ENCODE data around the gene PSMB10.
A peak's percentile ranks its signal among the peaks of the same experiment; 100 is the strongest.
"Not testable (repeated sequence)": the region's sequence is repeated elsewhere in the genome, so short reads cannot be mapped to it uniquely, and the experiment has no call there.

The PSMB10 gene

GRCh38 chr16:67936124-67936879 is at the start of gene PSMB10:
Gene PSMB10, minus strand, starts transcription at chr16:67936850. Its CDS starts 101 bp downstream, at chr16:67936749.
- H3K9me3 Mint-ChIP-seq: no peaks in the 10 kb centered on the region
- H3K27ac Mint-ChIP-seq: peak within 1 kb of the TSS; percentile 100
- H3K4me3 Mint-ChIP-seq: peak within 1 kb of the TSS; percentile 100
- H3K4me1 Mint-ChIP-seq: peaks cover 42% of the 10 kb centered on the region
- ATAC-seq (peak; percentile 2), DNase-seq (ENCODE audit: low spot score in 2 of 2) (peak; percentile 52 to 89)
- peaks cover 78% of the 10 kb centered on the region for H3K36me3 Mint-ChIP-seq

- Mint-ChIP-seq H3K4me1 (peaks cover 13% of the 10 kb centered on the region), H3K27ac (no peak overlapping the region), H3K9me3 (no peaks in the 10 kb centered on the region), H3K36me3 (no peaks in the 10 kb centered on the region), H3K4me3 (no peak overlapping the region)
- DNase-seq (ENCODE audit: low spot score in 2 of 2) (no peak), ATAC-seq (no peak)
Observed at GRCh38 chr16:67982011-67982696, 45.5 kb upstream of the PSMB10 start.

- H3K36me3 Mint-ChIP-seq: no peaks in the 10 kb centered on the region
- peaks cover 20% of the 10 kb centered on the region for H3K4me1 Mint-ChIP-seq
- no peaks in the 10 kb centered on the region for H3K9me3 Mint-ChIP-seq
- H3K27ac Mint-ChIP-seq: no peak within 1 kb of the TSS
- no peak for ATAC-seq
- no peak within 1 kb of the TSS for H3K4me3 Mint-ChIP-seq
- no peak for DNase-seq (ENCODE audit: low spot score in 2 of 2)
Observed at GRCh38 chr16:67979955-67980678, 43.5 kb upstream of the PSMB10 start, which contains the start of gene DPEP3. Gene DPEP3, minus strand, starts transcription at chr16:67980499. Its CDS starts 119 bp downstream, at chr16:67980380.

GRCh38 chr16:67977469-67978227 is 41.0 kb upstream of the PSMB10 start:
- no peak overlapping the region for H3K4me3 Mint-ChIP-seq
- ATAC-seq: no peak

GRCh38 chr16:67977005-67977404 is 40.4 kb upstream of the PSMB10 start:
- H3K36me3 Mint-ChIP-seq: no peaks in the 10 kb centered on the region
- no peak overlapping the region for H3K4me3 Mint-ChIP-seq
- H3K27ac Mint-ChIP-seq: no peak overlapping the region
- no peak for DNase-seq (ENCODE audit: low spot score in 2 of 2)
- peaks cover 7% of the 10 kb centered on the region for H3K4me1 Mint-ChIP-seq
- peak; percentile 12 for ATAC-seq
- H3K9me3 Mint-ChIP-seq: no peaks in the 10 kb centered on the region

More at GRCh38 chr16:67977469-67978227, 41.0 kb upstream of the PSMB10 start:
- H3K9me3 Mint-ChIP-seq: no peaks in the 10 kb centered on the region
- H3K36me3 Mint-ChIP-seq: no peaks in the 10 kb centered on the region
- no peak overlapping the region for H3K27ac Mint-ChIP-seq
- DNase-seq (ENCODE audit: low spot score in 2 of 2): no peak
- peaks cover 7% of the 10 kb centered on the region for H3K4me1 Mint-ChIP-seq

GRCh38 chr16:67976205-67976604 is 39.6 kb upstream of the PSMB10 start:
- Mint-ChIP-seq H3K4me3 (no peak overlapping the region), H3K36me3 (no peaks in the 10 kb centered on the region), H3K27ac (peak overlapping the region; percentile 48), H3K9me3 (no peaks in the 10 kb centered on the region), H3K4me1 (peaks cover 7% of the 10 kb centered on the region)
- no peak for ATAC-seq
- no peak for DNase-seq (ENCODE audit: low spot score in 2 of 2)

GRCh38 chr16:67975321-67976105 is 38.9 kb upstream of the PSMB10 start:
- peaks cover 7% of the 10 kb centered on the region for H3K4me1 Mint-ChIP-seq
- H3K27ac Mint-ChIP-seq: peak overlapping the region; percentile 48
- no peaks in the 10 kb centered on the region for H3K9me3 Mint-ChIP-seq
- ATAC-seq (no peak), DNase-seq (ENCODE audit: low spot score in 2 of 2) (no peak)
- no peak overlapping the region for H3K4me3 Mint-ChIP-seq
- no peaks in the 10 kb centered on the region for H3K36me3 Mint-ChIP-seq

- H3K27ac Mint-ChIP-seq; H3K36me3 Mint-ChIP-seq; DNase-seq (ENCODE audit: low spot score in 2 of 2); ATAC-seq; H3K4me3 Mint-ChIP-seq; H3K9me3 Mint-ChIP-seq: not testable (repeated sequence)
- H3K4me1 Mint-ChIP-seq: peaks cover 26% of the 10 kb centered on the region
Observed at GRCh38 chr16:67972285-67972684, 35.6 kb upstream of the PSMB10 start.

GRCh38 chr16:67971111-67971510 is 34.5 kb upstream of the PSMB10 start:
- H3K36me3 Mint-ChIP-seq: peaks cover 7% of the 10 kb centered on the region
- no peaks in the 10 kb centered on the region for H3K9me3 Mint-ChIP-seq
- H3K4me3 Mint-ChIP-seq: no peak overlapping the region
- no peak for DNase-seq (ENCODE audit: low spot score in 2 of 2)
- no peak overlapping the region for H3K27ac Mint-ChIP-seq
- no peak for ATAC-seq
- H3K4me1 Mint-ChIP-seq: peaks cover 36% of the 10 kb centered on the region

GRCh38 chr16:67969254-67970039 is 32.8 kb upstream of the PSMB10 start:
- peak overlapping the region; percentile 92 for H3K4me3 Mint-ChIP-seq
- DNase-seq (ENCODE audit: low spot score in 2 of 2) (no peak), ATAC-seq (no peak)
- H3K36me3 Mint-ChIP-seq: peaks cover 7% of the 10 kb centered on the region
- H3K9me3 Mint-ChIP-seq: no peaks in the 10 kb centered on the region
- H3K27ac Mint-ChIP-seq: peak overlapping the region; percentile 74
- peaks cover 31% of the 10 kb centered on the region for H3K4me1 Mint-ChIP-seq

- Mint-ChIP-seq H3K27ac (peak within 1 kb of the TSS; percentile 74), H3K4me3 (peak within 1 kb of the TSS; percentile 92), H3K9me3 (no peaks in the 10 kb centered on the region), H3K36me3 (peaks cover 7% of the 10 kb centered on the region), H3K4me1 (peaks cover 33% of the 10 kb centered on the region)
- ATAC-seq (peak; percentile 89), DNase-seq (ENCODE audit: low spot score in 2 of 2) (peak; percentile 76 to 95)
Observed at GRCh38 chr16:67968400-67969253, 32.0 kb upstream of the PSMB10 start, which contains the start of gene SLC12A4. Gene SLC12A4, minus strand, starts transcription at chr16:67968637. Its CDS starts 84 bp downstream, at chr16:67968553.

- peaks cover 33% of the 10 kb centered on the region for H3K4me1 Mint-ChIP-seq
- peak overlapping the region; percentile 92 for H3K4me3 Mint-ChIP-seq
- ATAC-seq: peak; percentile 27
Observed at GRCh38 chr16:67967958-67968399, 31.3 kb upstream of the PSMB10 start.

More at GRCh38 chr16:67967958-67968399, 31.3 kb upstream of the PSMB10 start:
- peak in 1 of 2 donors; percentile 25 for DNase-seq (ENCODE audit: low spot score in 2 of 2)
- Mint-ChIP-seq H3K27ac (peak overlapping the region; percentile 74), H3K9me3 (no peaks in the 10 kb centered on the region), H3K36me3 (peaks cover 7% of the 10 kb centered on the region)
